Breast epithelium (tissue), 3 donors: Measurements from ENCODE around the gene FLNB.

Source experiments
- POLR2A ChIP-seq: fragments of 450-650 bp; IDR thresholded peaks from one replicate; pipeline ENCODE4 v1.6.1; 2016; ENCODE audit warnings: antibody characterized with exemption, mild to moderate bottlenecking, moderate library complexity
- POLR2AphosphoS5 ChIP-seq, 3 donors: sonication (generic); formaldehyde crosslinking; IDR thresholded peaks; one replicate each; pipeline ENCODE4 v1.6.1; 2017; ENCODE audit warnings: antibody characterized with exemption in 3 of 3
- TF ChIP-seq, protein P1 (sequence below), 3 donors: fragments of 450-650 bp; IDR thresholded peaks; one replicate each; pipeline ENCODE4 v1.5.1; 2016 to 2017; ENCODE audit warnings: antibody characterized with exemption in 3 of 3, mild to moderate bottlenecking in 3 of 3, moderate library complexity in 3 of 3

GRCh38 chr3:57963811-57964346 is 44.3 kb upstream of the FLNB start:
- TF ChIP-seq POLR2AphosphoS5 (IDR thresholded peaks at IDR 0.05) = no peak
- TF ChIP-seq, protein P1, sequence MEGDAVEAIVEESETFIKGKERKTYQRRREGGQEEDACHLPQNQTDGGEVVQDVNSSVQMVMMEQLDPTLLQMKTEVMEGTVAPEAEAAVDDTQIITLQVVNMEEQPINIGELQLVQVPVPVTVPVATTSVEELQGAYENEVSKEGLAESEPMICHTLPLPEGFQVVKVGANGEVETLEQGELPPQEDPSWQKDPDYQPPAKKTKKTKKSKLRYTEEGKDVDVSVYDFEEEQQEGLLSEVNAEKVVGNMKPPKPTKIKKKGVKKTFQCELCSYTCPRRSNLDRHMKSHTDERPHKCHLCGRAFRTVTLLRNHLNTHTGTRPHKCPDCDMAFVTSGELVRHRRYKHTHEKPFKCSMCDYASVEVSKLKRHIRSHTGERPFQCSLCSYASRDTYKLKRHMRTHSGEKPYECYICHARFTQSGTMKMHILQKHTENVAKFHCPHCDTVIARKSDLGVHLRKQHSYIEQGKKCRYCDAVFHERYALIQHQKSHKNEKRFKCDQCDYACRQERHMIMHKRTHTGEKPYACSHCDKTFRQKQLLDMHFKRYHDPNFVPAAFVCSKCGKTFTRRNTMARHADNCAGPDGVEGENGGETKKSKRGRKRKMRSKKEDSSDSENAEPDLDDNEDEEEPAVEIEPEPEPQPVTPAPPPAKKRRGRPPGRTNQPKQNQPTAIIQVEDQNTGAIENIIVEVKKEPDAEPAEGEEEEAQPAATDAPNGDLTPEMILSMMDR (IDR thresholded peaks at IDR 0.05) = no peak
- TF ChIP-seq POLR2A = no peak
